Measurements from ENCODE around the gene MYRIP. TPM values are rescaled to one million over a fixed set of nuclear protein-coding genes. Genes with fewer than 3 reads are reported as not detected.

MYRIP gene
- total and polyA plus RNA-seq, 2 of the 4 experiments (the other 2 are of a cell fraction) = not detected

- POLR2A ChIA-PET (ENCODE audit: unreplicated experiment) = no interaction called here
- WGBS, 2 experiments (ENCODE audit: extremely low coverage in 2 of 2, insufficient read length in 1 of 2) = no CpG with 5 or more reads among the region's 1 CpG
- no peak overlapping the region for H3K56ac ChIP-seq (ENCODE audit: extremely low read depth, insufficient read depth, low read length)
Measured at GRCh38 chr3:40242216-40242615, 432.8 kb downstream of the MYRIP start.

More at GRCh38 chr3:40242216-40242615, 432.8 kb downstream of the MYRIP start:
- Histone ChIP-seq H3K9ac (ENCODE audit: low read depth, low read length) (no peak overlapping the region), H3K9me1 (ENCODE audit: insufficient read depth, low read length) (no peaks in the 10 kb centered on the region), H3K18ac (ENCODE audit: low read depth, low read length) (no peak overlapping the region), H3K27me3 (ENCODE audit: control insufficient read depth, insufficient read depth, low read length) (no peaks in the 10 kb centered on the region), H2BK120ac (ENCODE audit: low read depth, low read length) (no peak overlapping the region), H4K8ac (ENCODE audit: low read depth in 2 of 2, low read length in 2 of 2) (no peak overlapping the region), H3K4me2 (ENCODE audit: low read depth, low read length) (no peak overlapping the region), H3K4me1 (ENCODE audit: control insufficient read depth, insufficient read depth, low read length) (no peaks in the 10 kb centered on the region), H3K4ac (ENCODE audit: low read depth, low read length) (no peak overlapping the region), H3K4me3 (ENCODE audit: insufficient read depth, low read depth, low read length) (no peak overlapping the region), H2BK20ac (ENCODE audit: low read depth, low read length) (no peak overlapping the region), H4K20me1 (ENCODE audit: insufficient read depth, low read length) (no peaks in the 10 kb centered on the region), H3K79me1 (ENCODE audit: low read depth in 1 of 2, low read length in 2 of 2) (no peaks in the 10 kb centered on the region), H2BK5ac (ENCODE audit: low read depth, low read length, poor library complexity, severe bottlenecking) (no peak overlapping the region), H4K5ac (ENCODE audit: low read depth, low read length) (no peak overlapping the region), H3K14ac (replicated peaks; ENCODE audit: low read depth, low read length) (no peak overlapping the region), H3K23ac (ENCODE audit: low read depth, low read length) (no peak overlapping the region), H2BK15ac (ENCODE audit: low read depth, low read length) (no peak overlapping the region), H2AK5ac (ENCODE audit: low read depth, low read length) (no peak overlapping the region), H3K9me3 (ENCODE audit: control insufficient read depth, insufficient read depth, low read length) (0 out of 2 replicates have a peak, but pooled peaks cover 2% of the 10 kb centered on the region), H3K36me3 (ENCODE audit: control insufficient read depth, insufficient read depth, low read length) (no peaks in the 10 kb centered on the region), H2AK9ac (replicated peaks; ENCODE audit: low read depth, low read length, poor library complexity) (no peak overlapping the region), H2AFZ (replicated peaks; ENCODE audit: low read length, poor library complexity) (no peak overlapping the region), H4K91ac (ENCODE audit: insufficient read depth, low read depth, low read length) (no peak overlapping the region), H3K27ac (ENCODE audit: insufficient read depth, low read length) (no peak overlapping the region)
- no peak for ATAC-seq (ENCODE audit: low read depth)
- no TSS peak for BruUV-seq (replicated peaks)
- CTCF ChIA-PET = no interaction called here
- in situ Hi-C loops (cut with MboI; ENCODE audit: low sequenced_read_pairs) = no loop called here
- TF ChIP-seq RFX5 (IDR thresholded peaks at IDR 0.05; ENCODE audit: low read depth, low read length) = no peak
- TF ChIP-seq SMC3 (IDR thresholded peaks at IDR 0.05; ENCODE audit: low read depth, low read length) = no peak
- TF ChIP-seq MAZ (IDR thresholded peaks at IDR 0.05; ENCODE audit: borderline replicate concordance, low read depth, low read length) = no peak
- no peak for TF ChIP-seq RCOR1 (IDR thresholded peaks at IDR 0.05; ENCODE audit: insufficient replicate concordance, low read length)
- TF ChIP-seq NFE2L2 (IDR thresholded peaks at IDR 0.05; ENCODE audit: low read depth, low read length) = no peak
- TF ChIP-seq POLR2A (IDR thresholded peaks at IDR 0.05; ENCODE audit: low read depth, low read length) = no peak
- TF ChIP-seq MAFK (IDR thresholded peaks at IDR 0.05; ENCODE audit: low read depth, low read length) = no peak
- TF ChIP-seq, protein P1, sequence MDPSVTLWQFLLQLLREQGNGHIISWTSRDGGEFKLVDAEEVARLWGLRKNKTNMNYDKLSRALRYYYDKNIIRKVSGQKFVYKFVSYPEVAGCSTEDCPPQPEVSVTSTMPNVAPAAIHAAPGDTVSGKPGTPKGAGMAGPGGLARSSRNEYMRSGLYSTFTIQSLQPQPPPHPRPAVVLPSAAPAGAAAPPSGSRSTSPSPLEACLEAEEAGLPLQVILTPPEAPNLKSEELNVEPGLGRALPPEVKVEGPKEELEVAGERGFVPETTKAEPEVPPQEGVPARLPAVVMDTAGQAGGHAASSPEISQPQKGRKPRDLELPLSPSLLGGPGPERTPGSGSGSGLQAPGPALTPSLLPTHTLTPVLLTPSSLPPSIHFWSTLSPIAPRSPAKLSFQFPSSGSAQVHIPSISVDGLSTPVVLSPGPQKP (IDR thresholded peaks at IDR 0.05; ENCODE audit: borderline replicate concordance, low read depth, low read length) = no peak
- TF ChIP-seq CEBPB (IDR thresholded peaks at IDR 0.05; ENCODE audit: low read depth, low read length) = no peak
- TF ChIP-seq MXI1 (IDR thresholded peaks at IDR 0.05; ENCODE audit: borderline replicate concordance, low read depth, low read length) = no peak
- TF ChIP-seq CHD1 (IDR thresholded peaks at IDR 0.05; ENCODE audit: low read depth, low read length) = no peak
- TF ChIP-seq, protein P2, sequence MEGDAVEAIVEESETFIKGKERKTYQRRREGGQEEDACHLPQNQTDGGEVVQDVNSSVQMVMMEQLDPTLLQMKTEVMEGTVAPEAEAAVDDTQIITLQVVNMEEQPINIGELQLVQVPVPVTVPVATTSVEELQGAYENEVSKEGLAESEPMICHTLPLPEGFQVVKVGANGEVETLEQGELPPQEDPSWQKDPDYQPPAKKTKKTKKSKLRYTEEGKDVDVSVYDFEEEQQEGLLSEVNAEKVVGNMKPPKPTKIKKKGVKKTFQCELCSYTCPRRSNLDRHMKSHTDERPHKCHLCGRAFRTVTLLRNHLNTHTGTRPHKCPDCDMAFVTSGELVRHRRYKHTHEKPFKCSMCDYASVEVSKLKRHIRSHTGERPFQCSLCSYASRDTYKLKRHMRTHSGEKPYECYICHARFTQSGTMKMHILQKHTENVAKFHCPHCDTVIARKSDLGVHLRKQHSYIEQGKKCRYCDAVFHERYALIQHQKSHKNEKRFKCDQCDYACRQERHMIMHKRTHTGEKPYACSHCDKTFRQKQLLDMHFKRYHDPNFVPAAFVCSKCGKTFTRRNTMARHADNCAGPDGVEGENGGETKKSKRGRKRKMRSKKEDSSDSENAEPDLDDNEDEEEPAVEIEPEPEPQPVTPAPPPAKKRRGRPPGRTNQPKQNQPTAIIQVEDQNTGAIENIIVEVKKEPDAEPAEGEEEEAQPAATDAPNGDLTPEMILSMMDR (conservative IDR thresholded peaks at IDR 0.05; ENCODE audit: low read depth, low read length) = no peak
- no peak for TF ChIP-seq BHLHE40 (IDR thresholded peaks at IDR 0.05; ENCODE audit: low read depth, low read length)
- TF ChIP-seq, protein P3, sequence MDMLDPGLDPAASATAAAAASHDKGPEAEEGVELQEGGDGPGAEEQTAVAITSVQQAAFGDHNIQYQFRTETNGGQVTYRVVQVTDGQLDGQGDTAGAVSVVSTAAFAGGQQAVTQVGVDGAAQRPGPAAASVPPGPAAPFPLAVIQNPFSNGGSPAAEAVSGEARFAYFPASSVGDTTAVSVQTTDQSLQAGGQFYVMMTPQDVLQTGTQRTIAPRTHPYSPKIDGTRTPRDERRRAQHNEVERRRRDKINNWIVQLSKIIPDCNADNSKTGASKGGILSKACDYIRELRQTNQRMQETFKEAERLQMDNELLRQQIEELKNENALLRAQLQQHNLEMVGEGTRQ (IDR thresholded peaks at IDR 0.05; ENCODE audit: low read depth, low read length) = no peak
- TF ChIP-seq RAD21 (IDR thresholded peaks at IDR 0.05; ENCODE audit: low read length) = no peak
- no peak for TF ChIP-seq FOS (IDR thresholded peaks at IDR 0.05; ENCODE audit: low read depth, low read length)
- intact Hi-C loops (cut with micrococcal nuclease) = no loop called here
- dilution Hi-C loops (cut with HindIII; ENCODE audit: low sequenced_read_pairs, unreplicated experiment) = no loop called here
- no peak for DNase-seq
